ENCODE data around the gene PDE7B.

PDE7B gene

GRCh38 chr6:136030131-136030530 is 178.6 kb downstream of the PDE7B start:
- no peak for TF ChIP-seq CTCF (IDR thresholded peaks at IDR 0.05; ENCODE audit: control insufficient read depth, insufficient read depth, low read depth, low read length, missing control alignments)
- no peak overlapping the region for H3K4me3 ChIP-seq (ENCODE audit: control insufficient read depth, low read depth, low read length)
- peak; percentile 56 for DNase-seq (ENCODE audit: low read depth)

- TF ChIP-seq CTCF (IDR thresholded peaks at IDR 0.05; ENCODE audit: control insufficient read depth, insufficient read depth, low read depth, low read length, missing control alignments): peak; percentile 72
- DNase-seq (ENCODE audit: low read depth): no peak
- no peak overlapping the region for H3K4me3 ChIP-seq (ENCODE audit: control insufficient read depth, low read depth, low read length)
Measured at GRCh38 chr6:136031982-136032381, 180.5 kb downstream of the PDE7B start.

GRCh38 chr6:136033416-136033815 is 181.9 kb downstream of the PDE7B start:
- H3K4me3 ChIP-seq (ENCODE audit: control insufficient read depth, low read depth, low read length): no peak overlapping the region
- no peak for DNase-seq (ENCODE audit: low read depth)
- TF ChIP-seq CTCF (IDR thresholded peaks at IDR 0.05; ENCODE audit: control insufficient read depth, insufficient read depth, low read depth, low read length, missing control alignments): no peak

GRCh38 chr6:136034422-136034821 is 182.9 kb downstream of the PDE7B start:
- no peak overlapping the region for H3K4me3 ChIP-seq (ENCODE audit: control insufficient read depth, low read depth, low read length)
- TF ChIP-seq CTCF (IDR thresholded peaks at IDR 0.05; ENCODE audit: control insufficient read depth, insufficient read depth, low read depth, low read length, missing control alignments): no peak
- DNase-seq (ENCODE audit: low read depth): no peak

GRCh38 chr6:136035378-136036070 is 184.0 kb downstream of the PDE7B start:
- TF ChIP-seq CTCF (IDR thresholded peaks at IDR 0.05; ENCODE audit: control insufficient read depth, insufficient read depth, low read depth, low read length, missing control alignments): no peak

GRCh38 chr6:136036071-136036380 is 184.5 kb downstream of the PDE7B start:
- no peak overlapping the region for H3K4me3 ChIP-seq (ENCODE audit: control insufficient read depth, low read depth, low read length)
- no peak for TF ChIP-seq CTCF (IDR thresholded peaks at IDR 0.05; ENCODE audit: control insufficient read depth, insufficient read depth, low read depth, low read length, missing control alignments)
- no peak for DNase-seq (ENCODE audit: low read depth)

More at GRCh38 chr6:136035378-136036070, 184.0 kb downstream of the PDE7B start:
- DNase-seq (ENCODE audit: low read depth): no peak
- H3K4me3 ChIP-seq (ENCODE audit: control insufficient read depth, low read depth, low read length): no peak overlapping the region

Measured in AG09309 (cell line).